Ishikawa (cell line): ENCODE data around the gene CCDC39.

Experiments
- CEBPB ChIP-seq: IDR thresholded peaks from 2 replicates; pipeline ENCODE4 v1.6.1; 2012
- CREB1 ChIP-seq: IDR thresholded peaks from 2 replicates; pipeline ENCODE4 v1.6.1; 2012; ENCODE audit warnings: low read depth
- EGR1 ChIP-seq: IDR thresholded peaks from 2 replicates; pipeline ENCODE4 v1.6.1; 2012
- RAD21 ChIP-seq: IDR thresholded peaks from 2 replicates; pipeline ENCODE4 v1.6.1; 2012; ENCODE audit warnings: low read depth
- TAF1 ChIP-seq: IDR thresholded peaks from 2 replicates; pipeline ENCODE4 v1.6.1; 2012; ENCODE audit warnings: low read depth, mild to moderate bottlenecking

- no peak for TF ChIP-seq CREB1
- TF ChIP-seq TAF1 = no peak
- TF ChIP-seq EGR1 = no peak
- no peak for TF ChIP-seq CEBPB
- no peak for TF ChIP-seq RAD21
Observed at GRCh38 chr3:180661444-180661843, 17.8 kb downstream of the CCDC39 start.
